Ishikawa (cell line): ENCODE measurements around the gene OGFR.

Experiments used
- CEBPB ChIP-seq: IDR thresholded peaks from 2 replicates; pipeline ENCODE4 v1.6.1; 2012
- CREB1 ChIP-seq: IDR thresholded peaks from 2 replicates; pipeline ENCODE4 v1.6.1; 2012; ENCODE audit warnings: low read depth
- EGR1 ChIP-seq: IDR thresholded peaks from 2 replicates; pipeline ENCODE4 v1.6.1; 2012
- EP300 ChIP-seq: IDR thresholded peaks from 2 replicates; pipeline ENCODE4 v1.6.1; 2012; ENCODE audit warnings: borderline replicate concordance
- FOXM1 ChIP-seq: IDR thresholded peaks from 2 replicates; pipeline ENCODE4 v1.6.1; 2012; ENCODE audit warnings: low read depth, borderline replicate concordance
- NFIC ChIP-seq: IDR thresholded peaks from 2 replicates; pipeline ENCODE4 v1.6.1; 2012
- RAD21 ChIP-seq: IDR thresholded peaks from 2 replicates; pipeline ENCODE4 v1.6.1; 2012; ENCODE audit warnings: low read depth
- TAF1 ChIP-seq: IDR thresholded peaks from 2 replicates; pipeline ENCODE4 v1.6.1; 2012; ENCODE audit warnings: low read depth, mild to moderate bottlenecking
- TCF12 ChIP-seq: IDR thresholded peaks from 2 replicates; pipeline ENCODE4 v1.6.1; 2012; ENCODE audit warnings: low read depth
- TEAD4 ChIP-seq: IDR thresholded peaks from 2 replicates; pipeline ENCODE4 v1.6.1; 2012
- YY1 ChIP-seq: IDR thresholded peaks from 2 replicates; pipeline ENCODE4 v1.6.1; 2012; ENCODE audit warnings: low read depth
- ZBTB7A ChIP-seq: IDR thresholded peaks from 2 replicates; pipeline ENCODE4 v1.6.1; 2012; ENCODE audit warnings: low read depth
- TF ChIP-seq, protein P1 (sequence below): IDR thresholded peaks from 2 replicates; pipeline ENCODE4 v1.6.1; 2012
- TF ChIP-seq, protein P2 (sequence below): IDR thresholded peaks from 2 replicates; pipeline ENCODE4 v1.6.1; 2012; ENCODE audit warnings: low read depth, mild to moderate bottlenecking
- TF ChIP-seq, protein P3 (sequence below): IDR thresholded peaks from 2 replicates; pipeline ENCODE4 v1.6.1; 2012

Gene OGFR

DNA sequence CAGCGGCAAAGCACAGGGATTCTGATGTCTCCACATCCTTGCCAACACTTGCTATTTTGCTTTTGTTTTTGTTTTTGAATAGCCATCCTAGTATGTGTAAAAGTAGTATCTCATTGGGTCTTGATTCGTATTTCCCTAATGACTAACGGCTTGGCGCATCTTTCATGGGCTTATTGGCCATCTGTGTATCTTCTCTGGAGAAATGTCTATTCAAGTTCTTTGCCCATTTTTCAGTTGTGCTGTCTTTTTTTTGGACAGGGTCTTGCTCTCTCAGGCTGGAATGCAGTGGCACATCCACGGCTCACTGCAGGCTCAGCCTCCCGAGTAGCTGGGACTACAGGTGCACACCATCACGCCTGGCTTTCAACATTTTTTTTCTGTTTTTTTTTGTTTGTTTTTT is 39.5 kb downstream of the OGFR start:
- TF ChIP-seq, protein P1, sequence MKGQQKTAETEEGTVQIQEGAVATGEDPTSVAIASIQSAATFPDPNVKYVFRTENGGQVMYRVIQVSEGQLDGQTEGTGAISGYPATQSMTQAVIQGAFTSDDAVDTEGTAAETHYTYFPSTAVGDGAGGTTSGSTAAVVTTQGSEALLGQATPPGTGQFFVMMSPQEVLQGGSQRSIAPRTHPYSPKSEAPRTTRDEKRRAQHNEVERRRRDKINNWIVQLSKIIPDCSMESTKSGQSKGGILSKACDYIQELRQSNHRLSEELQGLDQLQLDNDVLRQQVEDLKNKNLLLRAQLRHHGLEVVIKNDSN: no peak
- TF ChIP-seq TAF1: no peak
- TF ChIP-seq CEBPB: no peak
- no peak for TF ChIP-seq EGR1
- TF ChIP-seq ZBTB7A: no peak
- TF ChIP-seq, protein P2, sequence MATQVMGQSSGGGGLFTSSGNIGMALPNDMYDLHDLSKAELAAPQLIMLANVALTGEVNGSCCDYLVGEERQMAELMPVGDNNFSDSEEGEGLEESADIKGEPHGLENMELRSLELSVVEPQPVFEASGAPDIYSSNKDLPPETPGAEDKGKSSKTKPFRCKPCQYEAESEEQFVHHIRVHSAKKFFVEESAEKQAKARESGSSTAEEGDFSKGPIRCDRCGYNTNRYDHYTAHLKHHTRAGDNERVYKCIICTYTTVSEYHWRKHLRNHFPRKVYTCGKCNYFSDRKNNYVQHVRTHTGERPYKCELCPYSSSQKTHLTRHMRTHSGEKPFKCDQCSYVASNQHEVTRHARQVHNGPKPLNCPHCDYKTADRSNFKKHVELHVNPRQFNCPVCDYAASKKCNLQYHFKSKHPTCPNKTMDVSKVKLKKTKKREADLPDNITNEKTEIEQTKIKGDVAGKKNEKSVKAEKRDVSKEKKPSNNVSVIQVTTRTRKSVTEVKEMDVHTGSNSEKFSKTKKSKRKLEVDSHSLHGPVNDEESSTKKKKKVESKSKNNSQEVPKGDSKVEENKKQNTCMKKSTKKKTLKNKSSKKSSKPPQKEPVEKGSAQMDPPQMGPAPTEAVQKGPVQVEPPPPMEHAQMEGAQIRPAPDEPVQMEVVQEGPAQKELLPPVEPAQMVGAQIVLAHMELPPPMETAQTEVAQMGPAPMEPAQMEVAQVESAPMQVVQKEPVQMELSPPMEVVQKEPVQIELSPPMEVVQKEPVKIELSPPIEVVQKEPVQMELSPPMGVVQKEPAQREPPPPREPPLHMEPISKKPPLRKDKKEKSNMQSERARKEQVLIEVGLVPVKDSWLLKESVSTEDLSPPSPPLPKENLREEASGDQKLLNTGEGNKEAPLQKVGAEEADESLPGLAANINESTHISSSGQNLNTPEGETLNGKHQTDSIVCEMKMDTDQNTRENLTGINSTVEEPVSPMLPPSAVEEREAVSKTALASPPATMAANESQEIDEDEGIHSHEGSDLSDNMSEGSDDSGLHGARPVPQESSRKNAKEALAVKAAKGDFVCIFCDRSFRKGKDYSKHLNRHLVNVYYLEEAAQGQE: no peak
- no peak for TF ChIP-seq TEAD4
- no peak for TF ChIP-seq EP300
- TF ChIP-seq RAD21: no peak
- TF ChIP-seq YY1: no peak
- TF ChIP-seq, protein P3, sequence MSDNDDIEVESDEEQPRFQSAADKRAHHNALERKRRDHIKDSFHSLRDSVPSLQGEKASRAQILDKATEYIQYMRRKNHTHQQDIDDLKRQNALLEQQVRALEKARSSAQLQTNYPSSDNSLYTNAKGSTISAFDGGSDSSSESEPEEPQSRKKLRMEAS: no peak
- no peak for TF ChIP-seq NFIC
- TF ChIP-seq CREB1: no peak
- no peak for TF ChIP-seq FOXM1
- no peak for TF ChIP-seq TCF12

DNA sequence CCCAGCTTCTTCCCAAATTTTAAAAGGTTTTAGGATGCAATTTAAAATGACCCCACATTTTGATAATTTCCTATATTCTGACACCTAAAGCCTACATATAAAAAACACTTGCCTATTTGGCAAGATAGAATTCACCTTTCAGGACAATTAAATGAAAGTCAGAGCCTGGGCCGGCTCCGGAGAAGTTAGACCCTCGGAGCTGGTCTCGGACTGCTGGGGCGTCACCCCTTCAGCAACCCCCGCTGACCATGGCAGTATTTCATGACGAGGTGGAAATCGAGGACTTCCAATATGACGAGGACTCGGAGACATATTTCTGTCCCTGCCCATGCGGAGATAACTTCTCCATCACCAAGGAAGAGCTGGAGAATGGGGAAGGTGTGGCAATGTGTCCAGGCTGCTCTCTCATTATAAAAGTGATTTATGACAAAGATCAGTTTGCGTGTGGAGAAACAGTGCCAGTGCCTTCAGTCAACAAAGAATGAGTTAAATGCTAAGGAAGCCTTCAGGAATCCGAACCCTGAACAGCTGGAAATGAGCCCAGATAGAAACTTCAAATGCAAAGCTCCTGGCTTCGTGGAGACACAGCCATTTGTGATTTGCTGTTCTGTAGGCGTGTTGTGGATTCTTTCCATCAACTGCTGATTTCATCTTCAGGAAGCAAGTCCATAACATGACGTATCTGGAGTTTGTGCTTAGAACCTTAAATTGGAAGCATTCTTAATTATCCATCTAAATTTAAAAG is 41.0 kb downstream of the OGFR start:
- TF ChIP-seq, protein P1: no peak
- TF ChIP-seq TAF1 (no peak), ZBTB7A (no peak), TEAD4 (no peak), EGR1 (no peak)

DNA sequence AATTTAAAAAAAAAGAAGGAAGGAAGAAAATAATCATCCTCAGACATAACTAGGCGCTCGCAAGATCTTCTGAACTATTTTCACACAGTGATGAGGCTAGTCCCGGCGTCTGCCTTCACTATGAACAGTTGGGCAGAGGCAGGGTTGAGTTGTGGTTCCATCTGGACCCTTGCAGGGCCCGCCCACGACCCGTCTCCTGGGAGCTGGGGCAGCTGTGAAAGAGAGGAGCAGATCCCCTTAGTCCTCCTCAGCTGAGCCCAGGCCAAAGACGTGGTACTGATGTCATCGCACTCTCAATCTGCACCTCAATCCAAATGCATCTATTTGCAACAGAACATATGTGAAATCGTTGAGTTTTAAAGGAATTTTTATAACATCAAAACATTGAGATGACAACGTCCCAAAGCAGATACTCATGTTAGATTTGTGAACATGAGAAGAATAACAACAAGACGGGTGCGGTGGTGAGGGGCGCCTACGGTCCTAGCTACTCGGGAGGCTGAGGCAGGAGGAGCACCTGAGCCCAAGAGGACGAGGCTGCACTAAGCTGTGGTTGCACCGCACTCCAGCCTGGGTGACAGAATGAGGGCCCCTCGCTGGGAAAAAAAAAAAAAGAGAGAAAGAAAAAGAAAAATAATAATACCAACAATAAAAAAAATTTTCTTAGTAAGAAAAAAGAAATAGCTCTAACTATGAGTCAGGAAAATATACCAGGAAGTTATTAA is 41.7 kb downstream of the OGFR start:
- TF ChIP-seq CEBPB (no peak), RAD21 (no peak), EP300 (no peak), FOXM1 (no peak), EGR1 (no peak), CREB1 (no peak), TAF1 (no peak), TCF12 (no peak), NFIC (no peak), ZBTB7A (no peak), YY1 (no peak), TEAD4 (no peak)
- TF ChIP-seq, protein P2: no peak
- TF ChIP-seq, protein P3: no peak
- TF ChIP-seq, protein P1: no peak

DNA sequence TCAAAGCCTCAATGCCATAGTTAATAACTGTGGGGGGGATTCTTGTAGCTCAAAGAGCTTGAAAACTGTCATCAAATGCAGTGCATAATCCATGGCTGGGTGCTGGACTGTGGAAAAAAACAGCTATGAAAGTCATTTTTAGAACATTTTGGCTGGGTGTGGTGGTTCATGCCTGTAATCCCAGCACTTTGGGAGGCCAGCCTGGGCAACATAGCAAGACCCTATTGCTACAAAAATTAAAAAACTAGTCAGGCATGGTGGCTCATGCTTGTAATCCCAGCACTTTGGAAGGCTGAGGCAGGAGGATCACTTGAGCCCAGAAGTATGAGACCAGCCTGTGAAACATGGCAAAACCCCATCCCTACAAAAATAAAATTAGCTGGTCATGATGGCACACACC is 44.8 kb downstream of the OGFR start:
- TF ChIP-seq, protein P1: no peak

DNA sequence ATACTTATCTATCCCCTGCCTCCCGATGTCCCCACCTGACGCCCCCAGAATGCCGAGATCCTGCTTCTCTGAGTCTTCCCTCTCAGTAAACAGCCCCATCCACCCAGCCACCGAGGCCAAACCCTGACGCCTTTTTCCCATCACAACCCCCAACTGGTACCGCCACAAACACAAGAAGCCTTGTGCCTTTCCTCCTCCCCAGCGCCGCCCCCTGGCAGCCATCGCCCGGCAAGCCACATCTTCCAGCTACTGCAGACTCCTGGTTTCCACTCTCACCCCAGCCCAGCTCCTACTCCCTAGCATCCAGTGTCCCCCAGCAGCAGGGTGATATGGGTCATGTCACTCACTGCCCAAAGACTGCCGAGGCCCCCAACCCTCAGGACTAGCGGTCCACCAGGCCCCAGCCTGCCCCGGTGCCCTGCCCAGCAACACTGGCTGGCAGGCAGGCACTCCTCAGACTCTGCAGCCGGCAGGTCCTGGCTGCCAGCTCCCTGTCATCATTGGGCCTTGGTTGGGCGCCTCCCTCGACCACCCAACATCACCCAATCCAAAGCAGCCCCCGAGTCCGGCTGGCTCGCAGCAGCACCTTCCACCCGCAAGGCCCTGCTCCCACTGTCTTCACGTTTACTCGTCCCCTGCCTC is 45.8 kb downstream of the OGFR start:
- TF ChIP-seq EP300 (no peak), TCF12 (no peak), CREB1 (no peak)
- TF ChIP-seq, protein P2: no peak
- TF ChIP-seq, protein P1: no peak
